HG02642 (cell line): ENCODE data around the gene CATSPERE.

Experiments used
- ATAC-seq: cut with Tn5 transposase; IDR thresholded peaks from one replicate; pipeline ENCODE4 v1.9.1; 2021; ENCODE audit warnings: mild to moderate bottlenecking; ENCODE audit not compliant: unreplicated experiment, poor library complexity

CATSPERE gene, protein sequence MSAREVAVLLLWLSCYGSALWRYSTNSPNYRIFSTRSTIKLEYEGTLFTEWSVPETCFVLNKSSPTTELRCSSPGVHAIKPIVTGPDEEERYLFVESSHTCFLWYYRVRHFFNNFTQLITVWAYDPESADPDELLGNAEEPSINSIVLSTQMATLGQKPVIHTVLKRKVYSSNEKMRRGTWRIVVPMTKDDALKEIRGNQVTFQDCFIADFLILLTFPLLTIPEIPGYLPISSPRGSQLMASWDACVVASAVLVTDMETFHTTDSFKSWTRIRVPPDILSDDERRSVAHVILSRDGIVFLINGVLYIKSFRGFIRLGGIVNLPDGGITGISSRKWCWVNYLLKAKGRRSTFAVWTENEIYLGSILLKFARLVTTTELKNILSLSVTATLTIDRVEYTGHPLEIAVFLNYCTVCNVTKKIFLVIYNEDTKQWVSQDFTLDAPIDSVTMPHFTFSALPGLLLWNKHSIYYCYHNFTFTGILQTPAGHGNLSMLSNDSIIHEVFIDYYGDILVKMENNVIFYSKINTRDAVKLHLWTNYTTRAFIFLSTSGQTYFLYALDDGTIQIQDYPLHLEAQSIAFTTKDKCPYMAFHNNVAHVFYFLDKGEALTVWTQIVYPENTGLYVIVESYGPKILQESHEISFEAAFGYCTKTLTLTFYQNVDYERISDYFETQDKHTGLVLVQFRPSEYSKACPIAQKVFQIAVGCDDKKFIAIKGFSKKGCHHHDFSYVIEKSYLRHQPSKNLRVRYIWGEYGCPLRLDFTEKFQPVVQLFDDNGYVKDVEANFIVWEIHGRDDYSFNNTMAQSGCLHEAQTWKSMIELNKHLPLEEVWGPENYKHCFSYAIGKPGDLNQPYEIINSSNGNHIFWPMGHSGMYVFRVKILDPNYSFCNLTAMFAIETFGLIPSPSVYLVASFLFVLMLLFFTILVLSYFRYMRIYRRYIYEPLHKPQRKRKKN

GRCh38 chr1:244461245-244462071 lies at the start of gene CATSPERE:
TSS of gene CATSPERE (plus strand) at chr1:244461273. CDS start at chr1:244461430, 157 bp downstream.
- ATAC-seq = peak; percentile 99

- ATAC-seq = no peak
Measured at GRCh38 chr1:244412176-244412575, 48.9 kb upstream of the CATSPERE start.

DNA sequence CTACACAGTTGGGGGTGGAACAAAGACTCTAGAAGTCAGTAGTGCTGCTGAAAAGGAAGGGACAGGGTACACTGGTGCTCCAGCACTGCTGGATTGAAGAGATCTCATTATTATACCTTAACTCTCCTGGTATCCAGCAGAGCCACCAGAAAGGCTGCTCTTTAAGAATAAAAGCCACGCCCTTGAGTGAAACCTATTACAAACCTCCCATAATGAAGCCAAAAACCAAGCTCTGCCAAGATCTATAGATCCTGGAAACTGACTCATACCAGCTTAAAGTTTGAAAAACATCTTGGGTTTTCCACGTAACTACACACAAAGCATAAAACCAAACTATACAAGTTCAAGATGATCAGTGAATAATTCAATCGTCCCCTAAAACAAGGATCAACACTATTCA lies 47.3 kb upstream of the CATSPERE start:
- ATAC-seq = no peak

- no peak for ATAC-seq
Measured at GRCh38 chr1:244414543-244414942, 46.5 kb upstream of the CATSPERE start.

DNA sequence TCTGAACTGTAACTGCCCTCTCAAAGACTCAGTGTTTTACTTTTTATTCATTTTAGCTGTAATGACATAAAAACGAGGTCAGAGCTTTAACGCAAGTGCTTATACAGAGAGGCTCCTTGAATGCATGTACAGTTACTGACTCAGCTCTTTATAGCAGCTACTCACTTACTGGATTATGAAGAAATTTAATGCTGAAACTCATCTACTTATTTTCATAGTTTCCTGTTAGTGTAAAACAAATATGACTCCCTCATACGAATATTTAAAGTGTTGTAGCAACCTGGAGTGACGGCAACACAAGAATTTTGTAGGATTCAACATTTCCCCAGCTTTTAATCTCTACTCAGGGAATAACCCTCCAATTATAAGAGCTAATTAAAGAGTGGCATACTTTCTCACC lies 42.0 kb upstream of the CATSPERE start:
- no peak for ATAC-seq

DNA sequence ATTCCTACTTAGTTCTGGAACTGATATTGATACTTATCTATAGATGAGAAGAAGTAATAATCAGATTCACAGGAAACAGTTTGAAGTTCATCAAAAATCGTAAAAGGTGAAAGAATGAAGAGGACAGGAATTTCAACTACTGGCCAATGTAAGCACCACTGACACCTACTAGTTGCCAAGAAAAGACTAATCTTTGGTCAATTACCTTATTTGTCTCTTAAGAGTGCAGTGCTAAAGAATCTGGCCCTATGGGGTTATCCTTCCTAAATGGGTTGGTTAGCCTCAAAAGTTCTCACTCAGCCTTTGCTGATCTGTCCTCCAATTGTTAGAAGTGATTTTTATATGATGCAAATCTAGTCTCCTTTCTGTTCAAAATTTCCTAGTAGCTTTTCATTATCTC lies 38.9 kb upstream of the CATSPERE start:
- ATAC-seq = no peak

DNA sequence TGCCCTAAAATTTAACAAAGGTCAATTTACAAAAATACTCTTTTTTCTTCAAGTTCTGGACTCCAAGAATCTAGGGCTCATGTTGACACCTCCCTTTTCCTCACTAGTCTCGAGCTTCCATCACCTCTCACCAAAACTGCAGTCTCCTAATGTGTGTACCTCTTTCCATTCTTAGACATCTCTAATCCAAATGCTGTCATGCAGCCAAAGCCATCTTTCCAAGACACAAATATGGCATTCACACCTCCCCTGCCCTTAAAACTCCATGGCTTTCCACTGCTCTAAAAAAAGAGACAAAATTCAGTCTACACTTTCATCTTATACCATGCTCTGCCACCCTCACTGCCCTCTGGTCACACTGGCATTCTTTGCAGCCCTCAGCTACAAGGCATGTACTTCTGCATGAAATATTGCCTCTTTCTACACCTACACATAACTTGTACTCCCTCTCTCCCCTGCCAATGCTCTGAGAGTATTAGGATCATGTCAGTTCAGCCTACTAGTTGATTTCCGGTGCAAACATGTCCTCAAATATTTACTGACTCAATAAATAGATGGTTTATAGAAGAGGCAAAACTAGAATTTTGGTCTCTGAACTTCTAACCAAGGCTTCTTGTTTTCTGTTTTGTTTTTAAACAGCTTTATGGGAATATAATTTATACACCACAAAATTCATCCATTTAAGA lies 36.3 kb upstream of the CATSPERE start:
- ATAC-seq = no peak

- ATAC-seq = no peak
Measured at GRCh38 chr1:244427647-244428046, 33.4 kb upstream of the CATSPERE start.

- ATAC-seq = no peak
Measured at GRCh38 chr1:244429818-244430217, 31.3 kb upstream of the CATSPERE start.

GRCh38 chr1:244431166-244431565 lies 29.9 kb upstream of the CATSPERE start:
- ATAC-seq = no peak

DNA sequence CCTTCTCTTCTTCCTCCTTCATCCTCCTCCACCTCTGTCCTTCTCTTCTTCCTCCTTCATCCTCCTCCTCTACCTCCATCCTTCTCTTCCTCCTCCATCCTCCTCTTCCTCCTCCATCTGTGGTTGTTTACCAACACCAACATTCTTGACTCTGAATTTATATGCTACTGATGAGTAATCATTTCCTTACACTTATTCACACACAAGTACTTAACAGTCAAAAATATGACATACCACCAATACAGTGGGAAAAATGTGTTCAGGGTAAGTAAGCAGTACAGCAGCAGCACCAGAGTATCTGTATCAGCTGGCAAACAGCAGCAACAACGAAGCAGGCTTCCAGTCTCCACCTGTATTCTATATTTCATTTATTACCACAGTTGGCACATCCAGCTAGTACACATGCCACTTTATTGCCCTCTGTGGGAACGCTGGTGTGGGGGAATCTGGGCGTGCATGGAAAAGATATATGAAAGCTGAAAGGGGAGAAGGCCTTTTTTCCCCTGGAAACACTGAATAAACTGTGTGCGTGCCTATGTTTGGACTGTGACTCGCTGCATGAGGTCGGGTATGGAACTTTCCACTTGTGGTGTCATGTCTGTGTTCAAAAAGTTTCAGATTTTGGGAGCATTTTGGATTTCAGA lies 25.4 kb upstream of the CATSPERE start:
- ATAC-seq = no peak

GRCh38 chr1:244436336-244437085 lies 24.6 kb upstream of the CATSPERE start:
- no peak for ATAC-seq

- no peak for ATAC-seq
Measured at GRCh38 chr1:244437086-244437468, 24.0 kb upstream of the CATSPERE start.

- no peak for ATAC-seq
Measured at GRCh38 chr1:244439391-244440032, 21.6 kb upstream of the CATSPERE start.

GRCh38 chr1:244442850-244443249 lies 18.2 kb upstream of the CATSPERE start:
- no peak for ATAC-seq

DNA sequence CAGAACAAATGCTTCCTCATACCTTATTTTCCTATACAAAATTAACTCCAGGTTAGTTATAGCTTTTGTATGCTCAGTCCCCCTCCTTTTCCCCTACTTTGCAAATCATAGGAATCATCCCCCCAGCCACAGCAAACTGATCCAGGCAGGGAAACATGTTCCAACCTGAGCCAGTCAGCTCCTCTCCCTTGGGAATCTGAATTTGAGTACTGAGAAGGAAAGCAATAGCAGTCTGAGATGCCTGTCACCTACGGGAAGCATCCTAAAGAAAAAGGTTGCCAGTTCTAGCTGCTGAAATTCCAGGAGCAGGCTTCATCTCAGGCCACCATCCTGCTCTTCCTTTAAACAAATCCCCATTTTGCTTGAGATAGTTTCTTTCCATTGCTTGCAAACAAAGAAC lies 16.2 kb upstream of the CATSPERE start:
- ATAC-seq = no peak

DNA sequence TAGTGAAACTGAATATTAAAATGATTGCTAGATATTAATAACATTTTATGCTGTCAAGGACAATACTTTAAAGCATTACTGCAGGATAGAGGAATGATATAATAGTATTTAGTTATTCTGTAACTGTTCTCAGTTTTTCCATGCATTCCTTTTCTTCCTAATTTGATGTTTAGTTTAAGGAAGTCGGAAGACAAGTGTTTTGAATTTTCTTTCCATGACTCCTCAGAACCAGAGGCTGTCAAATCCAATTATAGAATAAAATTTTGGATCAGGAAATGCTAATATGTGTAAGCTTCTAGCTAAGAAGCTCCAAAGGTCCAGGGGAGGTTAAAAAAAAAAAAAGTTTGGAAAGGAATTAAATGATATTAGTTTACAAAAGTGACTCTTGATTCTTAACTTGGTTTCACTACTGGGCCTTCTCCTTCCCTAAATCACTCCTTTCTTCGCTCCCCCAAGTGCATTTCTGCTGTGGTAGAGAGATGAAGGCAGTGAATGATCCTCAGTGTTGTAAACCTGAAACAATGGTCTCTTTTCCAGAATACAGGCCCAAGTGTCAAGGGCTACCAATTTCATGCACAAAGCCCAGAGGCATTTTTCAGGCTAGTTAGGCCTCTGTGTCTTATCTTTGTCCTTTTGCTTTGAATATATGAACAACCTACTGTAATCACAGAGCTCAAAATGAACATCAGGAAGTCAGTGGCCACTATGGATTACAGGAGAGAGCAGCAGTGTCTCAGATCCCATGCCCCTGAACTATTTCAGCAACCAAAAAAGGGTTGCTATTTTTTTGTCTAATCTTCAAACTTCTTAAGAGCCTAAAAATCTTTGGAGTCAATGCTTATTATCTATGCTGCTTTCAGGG lies 15.5 kb upstream of the CATSPERE start:
- ATAC-seq = no peak
